Peyer's patch (tissue), 4 donors: Measurements from ENCODE around the gene CEP97. TPM values are rescaled to one million over a fixed set of nuclear protein-coding genes. Genes with fewer than 3 reads are reported as not detected.

Source experiments
- DNase-seq, 3 donors: peaks; one replicate each; pipeline ENCODE4 v3.0.0-alpha.2; 2017 to 2019
- H3K27ac ChIP-seq, 4 donors: fragments of 200-600 bp; sonication (generic); one replicate each; pipeline ENCODE4 v1.5.1; 2016 to 2019
- H3K27me3 ChIP-seq, 2 donors: fragments of 200-600 bp; sonication (generic); one replicate each; pipeline ENCODE4 v1.5.1; 2019
- H3K36me3 ChIP-seq, 3 donors: fragments of 200-600 bp; sonication (generic); one replicate each; pipeline ENCODE4 v1.5.1; 2016 to 2019
- H3K4me1 ChIP-seq, 4 donors: fragments of 200-600 bp; sonication (generic); one replicate each; pipeline ENCODE4 v1.5.1; 2016 to 2019
- H3K4me3 ChIP-seq, 4 donors: fragments of 200-600 bp; sonication (generic); 1 replicate in 3 of 4; 2 replicates in 1 of 4; pipeline ENCODE4 v1.5.1; 2016 to 2019; ENCODE audit warnings: mild to moderate bottlenecking in 1 of 4
- H3K9me3 ChIP-seq, 4 donors: fragments of 200-600 bp; sonication (generic); one replicate each; pipeline ENCODE4 v1.5.1; 2016 to 2019; ENCODE audit warnings: mild to moderate bottlenecking in 1 of 4
- POLR2A ChIP-seq, 2 donors: fragments of 450-650 bp; IDR thresholded peaks; one replicate each; pipeline ENCODE4 v1.5.1; 2017; ENCODE audit warnings: antibody characterized with exemption in 2 of 2, mild to moderate bottlenecking in 2 of 2, moderate library complexity in 2 of 2
- total RNA-seq, 4 donors: library from RNA; depleted of rRNA; stranded (reverse); fragments of >200 nt; gene quantifications; one replicate each; pipeline ENCODE4 v1.1.0, GENCODE V29; 2016
- TF ChIP-seq, protein P1 (sequence below), 6 experiments: fragments of 450-650 bp in 4 of 6; fragments of 200-600 bp in 2 of 6; sonication (generic) in 1 of 6; IDR thresholded peaks; one replicate each; pipeline ENCODE4 v1.5.1; 2017 to 2019; ENCODE audit warnings: antibody characterized with exemption in 6 of 6, mild to moderate bottlenecking in 3 of 6, moderate library complexity in 1 of 6

Gene CEP97
- total RNA-seq, 4 donors from 2014 or later: 3.3 to 18.2 (median 4.7) TPM

DNA sequence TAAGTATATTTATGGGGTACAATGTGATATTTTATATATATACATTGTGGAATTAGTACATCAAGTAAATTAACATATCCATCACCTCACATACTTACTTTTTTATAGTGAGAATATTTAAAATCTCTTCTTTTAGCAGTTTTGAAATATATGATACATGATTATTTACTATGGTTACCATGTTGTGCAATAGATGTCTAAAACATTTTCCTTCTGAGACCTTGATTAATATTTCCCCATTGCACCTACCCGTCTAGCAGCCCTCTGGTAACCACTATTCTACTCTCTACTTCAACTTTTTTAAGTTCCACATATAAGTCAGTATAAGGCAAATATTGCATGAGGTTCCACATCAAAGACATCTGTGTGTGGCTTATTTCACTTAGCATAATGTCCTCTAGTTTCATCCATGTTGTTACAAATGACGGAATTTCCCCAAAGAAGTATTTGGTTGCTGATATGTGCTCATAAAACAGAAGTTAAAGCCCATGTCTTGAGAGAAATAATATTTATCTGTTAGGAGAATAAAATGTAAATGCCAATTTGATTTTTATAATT, 95.3 kb downstream of the CEP97 start:
- DNase-seq: no peak
- Histone ChIP-seq H3K4me1 (peaks cover 0 to 2% (median 0%) of the 10 kb centered on the region in 4 donors), H3K36me3 (peaks cover 0 to 4% (median 0%) of the 10 kb centered on the region in 3 donors), H3K4me3 (no peak overlapping the region), H3K27me3 (no peaks in the 10 kb centered on the region), H3K9me3 (no peaks in the 10 kb centered on the region), H3K27ac (no peak overlapping the region)
- TF ChIP-seq, protein P1, sequence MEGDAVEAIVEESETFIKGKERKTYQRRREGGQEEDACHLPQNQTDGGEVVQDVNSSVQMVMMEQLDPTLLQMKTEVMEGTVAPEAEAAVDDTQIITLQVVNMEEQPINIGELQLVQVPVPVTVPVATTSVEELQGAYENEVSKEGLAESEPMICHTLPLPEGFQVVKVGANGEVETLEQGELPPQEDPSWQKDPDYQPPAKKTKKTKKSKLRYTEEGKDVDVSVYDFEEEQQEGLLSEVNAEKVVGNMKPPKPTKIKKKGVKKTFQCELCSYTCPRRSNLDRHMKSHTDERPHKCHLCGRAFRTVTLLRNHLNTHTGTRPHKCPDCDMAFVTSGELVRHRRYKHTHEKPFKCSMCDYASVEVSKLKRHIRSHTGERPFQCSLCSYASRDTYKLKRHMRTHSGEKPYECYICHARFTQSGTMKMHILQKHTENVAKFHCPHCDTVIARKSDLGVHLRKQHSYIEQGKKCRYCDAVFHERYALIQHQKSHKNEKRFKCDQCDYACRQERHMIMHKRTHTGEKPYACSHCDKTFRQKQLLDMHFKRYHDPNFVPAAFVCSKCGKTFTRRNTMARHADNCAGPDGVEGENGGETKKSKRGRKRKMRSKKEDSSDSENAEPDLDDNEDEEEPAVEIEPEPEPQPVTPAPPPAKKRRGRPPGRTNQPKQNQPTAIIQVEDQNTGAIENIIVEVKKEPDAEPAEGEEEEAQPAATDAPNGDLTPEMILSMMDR (IDR thresholded peaks at IDR 0.05): no peak
- TF ChIP-seq POLR2A (IDR thresholded peaks at IDR 0.05): no peak

Other genes with a start within 250 kb of the CEP97 start
- gene SENP7, start 211.4 kb upstream of the CEP97 start, total RNA-seq: 10 to 100 TPM; 13.5 to 44.6 (median 20.2) TPM
- gene TRMT10C, start 162.7 kb upstream of the CEP97 start, total RNA-seq: 10 to 100 TPM in 3 of 4 donors, 1 to 10 TPM in 1; 8.5 to 28.9 (median 13.1) TPM
- 100 to 1,000 TPM in 1 of 4 donors, 10 to 100 TPM in 3; 61.9 to 106 (median 69.8) TPM for gene PCNP, start 150.4 kb upstream of the CEP97 start, total RNA-seq
- gene ZBTB11, start 47.5 kb upstream of the CEP97 start, total RNA-seq: 10 to 100 TPM; 15.5 to 25.5 (median 22.9) TPM
- 100 to 1,000 TPM; 392 to 657 (median 458) TPM for gene RPL24, start 37.9 kb upstream of the CEP97 start, total RNA-seq
- gene NXPE3, start 54.6 kb downstream of the CEP97 start, total RNA-seq: 10 to 100 TPM in 1 of 4 donors, 1 to 10 TPM in 3; 1.4 to 62.7 (median 3.2) TPM
- 10 to 100 TPM; 37.1 to 70.1 (median 52.9) TPM for gene NFKBIZ, start 124.9 kb downstream of the CEP97 start, total RNA-seq